H1 (cell line): ENCODE results near the gene CNPY4. TPM values are rescaled to one million over a fixed set of nuclear protein-coding genes. Genes with fewer than 3 reads are reported as not detected.

Experiments used
- CTCF ChIA-PET: fragments of 300-600 bp; sonication (Branson Sonifier 250); formaldehyde crosslinking; loops from one replicate; lab custom pipeline; 2021; ENCODE audit not compliant: partially characterized antibody; lab: Charles Lee
- POLR2A ChIA-PET: fragments of 300-600 bp; sonication (Branson Sonifier 250); formaldehyde crosslinking; loops from one replicate; lab custom pipeline; 2021; ENCODE audit warnings: inconsistent platforms; ENCODE audit not compliant: partially characterized antibody; lab: Charles Lee
- DNase-seq, 2 experiments: peaks; one replicate each; pipeline versions ENCODE4 v3.0.0 to v3.0.0-alpha.2; 2010 to 2022; ENCODE audit warnings: low spot score in 2 of 2, low read depth in 1 of 2, mixed read lengths in 1 of 2
- FAIRE-seq: peaks from 2 replicates; lab custom pipeline; 2011; peaks lifted over from hg19 to GRCh38; lab: Jason Lieb, UNC
- H2AFZ ChIP-seq: 2 replicates; pipeline ENCODE4 v1.8.1; 2012; ENCODE audit warnings: low read length, inconsistent platforms
- H2AK5ac ChIP-seq: 2 replicates; pipeline ENCODE4 v1.6.1; 2013; ENCODE audit warnings: low read depth, low read length
- H2BK120ac ChIP-seq: replicated peaks from 2 replicates; pipeline ENCODE3; 2013; ENCODE audit warnings: low read depth, low read length, inconsistent platforms
- H2BK12ac ChIP-seq: 2 replicates; pipeline ENCODE4 v1.6.1; 2013; ENCODE audit warnings: low read depth, low read length
- H2BK15ac ChIP-seq: 2 replicates; pipeline ENCODE4 v1.6.1; 2013; ENCODE audit warnings: low read length
- H2BK20ac ChIP-seq: 2 replicates; pipeline ENCODE4 v1.6.1; 2013; ENCODE audit warnings: low read length
- H2BK5ac ChIP-seq: 2 replicates; pipeline ENCODE4 v1.6.1; 2013; ENCODE audit warnings: low read depth, low read length
- H3K14ac ChIP-seq: 2 replicates; pipeline ENCODE4 v1.6.1; 2013; ENCODE audit warnings: inconsistent platforms; ENCODE audit not compliant: insufficient read length
- H3K18ac ChIP-seq: 2 replicates; pipeline ENCODE4 v1.6.1; 2013; ENCODE audit warnings: low read length; ENCODE audit errors: extremely low read depth
- H3K23ac ChIP-seq: 2 replicates; pipeline ENCODE4 v1.6.1; 2013; ENCODE audit warnings: inconsistent platforms; ENCODE audit not compliant: insufficient read length
- H3K23me2 ChIP-seq: 2 replicates; pipeline ENCODE4 v1.6.1; 2013; ENCODE audit warnings: low read depth, low read length
- H3K27ac ChIP-seq: 2 replicates; pipeline ENCODE4 v1.6.1; 2011; ENCODE audit warnings: low read depth, low read length, inconsistent platforms
- H3K27me3 ChIP-seq, 4 experiments: replicated peaks in 1 of 4; 1 replicate in 1 of 4; 2 replicates in 3 of 4; pipeline versions ENCODE4 v1.6.1 to v1.8.1; 2011 to 2013; ENCODE audit warnings: low read length in 3 of 4, mild to moderate bottlenecking in 3 of 4, inconsistent platforms in 2 of 4, mixed read lengths in 2 of 4, moderate library complexity in 1 of 4; ENCODE audit not compliant: control insufficient read depth in 3 of 4, insufficient read depth in 3 of 4; ENCODE audit errors: extremely low read depth in 1 of 4
- H3K36me3 ChIP-seq, 4 experiments: 2 replicates each; pipeline versions ENCODE4 v1.6.1 to v1.8.1; 2011 to 2013; ENCODE audit warnings: mild to moderate bottlenecking in 4 of 4, low read length in 3 of 4, moderate library complexity in 2 of 4, control low read depth in 1 of 4, inconsistent platforms in 1 of 4; ENCODE audit not compliant: insufficient read depth in 4 of 4, control insufficient read depth in 2 of 4
- H3K4ac ChIP-seq: replicated peaks from 2 replicates; pipeline ENCODE3; 2013; ENCODE audit warnings: low read length, low read depth, mixed read lengths, inconsistent platforms; ENCODE audit not compliant: insufficient read length
- H3K4me1 ChIP-seq, 4 experiments: replicated peaks in 1 of 4; 1 replicate in 1 of 4; 2 replicates in 3 of 4; pipeline versions ENCODE4 v1.6.1 to v1.8.1; 2011 to 2013; ENCODE audit warnings: low read length in 3 of 4, inconsistent platforms in 2 of 4, mixed read lengths in 1 of 4; ENCODE audit not compliant: insufficient read depth in 4 of 4, control insufficient read depth in 3 of 4
- H3K4me2 ChIP-seq, 2 experiments: 2 replicates each; pipeline versions ENCODE4 v1.6.1 to v1.8.1; 2011 to 2013; ENCODE audit warnings: low read depth in 2 of 2, low read length in 2 of 2, control low read depth in 1 of 2, inconsistent platforms in 1 of 2, mild to moderate bottlenecking in 1 of 2; ENCODE audit not compliant: insufficient read depth in 1 of 2
- H3K4me3 ChIP-seq, 4 experiments: fragments of 200-600, 300-600 bp in 1 of 4; sonication (generic), shearing (Covaris generic), sonication (Bioruptor Twin) in 1 of 4; 2 replicates each; pipeline versions ENCODE4 v1.5.1 to v1.8.1; 2011 to 2016; ENCODE audit warnings: low read length in 4 of 4, low read depth in 3 of 4, control low read depth in 2 of 4, inconsistent platforms in 2 of 4, mild to moderate bottlenecking in 2 of 4, mixed read lengths in 1 of 4, moderate library complexity in 1 of 4; ENCODE audit not compliant: insufficient read depth in 2 of 4; ENCODE audit errors: extremely low read depth in 1 of 4
- H3K56ac ChIP-seq: replicated peaks from 2 replicates; pipeline ENCODE3; 2013; ENCODE audit warnings: low read depth, mild to moderate bottlenecking, mixed read lengths, low read length, inconsistent platforms; ENCODE audit not compliant: insufficient read length
- H3K79me1 ChIP-seq: 2 replicates; pipeline ENCODE4 v1.6.1; 2013; ENCODE audit warnings: low read depth, low read length, control low read depth
- H3K79me2 ChIP-seq, 2 experiments: 2 replicates each; pipeline versions ENCODE4 v1.6.1 to v1.8.1; 2012 to 2013; ENCODE audit warnings: low read length in 2 of 2, mild to moderate bottlenecking in 2 of 2, inconsistent platforms in 1 of 2; ENCODE audit not compliant: insufficient read depth in 2 of 2, control insufficient read depth in 1 of 2
- H3K9ac ChIP-seq, 4 experiments: replicated peaks in 1 of 4; 1 replicate in 1 of 4; 2 replicates in 3 of 4; pipeline versions ENCODE4 v1.6.1 to v1.8.1; 2011 to 2013; ENCODE audit warnings: low read depth in 3 of 4, low read length in 3 of 4, control low read depth in 2 of 4, mild to moderate bottlenecking in 2 of 4, moderate library complexity in 2 of 4, inconsistent platforms in 1 of 4; ENCODE audit errors: extremely low read depth in 1 of 4
- H3K9me3 ChIP-seq, 2 experiments: 2 replicates each; pipeline versions ENCODE4 v1.6.1 to v1.8.1; 2012 to 2013; ENCODE audit warnings: mild to moderate bottlenecking in 2 of 2, moderate library complexity in 2 of 2, control low read depth in 1 of 2, inconsistent platforms in 1 of 2, low read depth in 1 of 2, low read length in 1 of 2, mixed read lengths in 1 of 2; ENCODE audit not compliant: insufficient read depth in 2 of 2
- H4K20me1 ChIP-seq, 2 experiments: replicated peaks in 1 of 2; 2 replicates each; pipeline versions ENCODE3 to v1.8.1; 2011 to 2013; ENCODE audit warnings: inconsistent platforms in 2 of 2, low read length in 2 of 2, mild to moderate bottlenecking in 1 of 2; ENCODE audit not compliant: insufficient read depth in 2 of 2, control insufficient read depth in 1 of 2
- H4K5ac ChIP-seq: 2 replicates; pipeline ENCODE4 v1.6.1; 2013; ENCODE audit warnings: low read length, low read depth, mixed read lengths, inconsistent platforms; ENCODE audit not compliant: insufficient read length
- H4K8ac ChIP-seq: 2 replicates; pipeline ENCODE4 v1.8.0; 2013; ENCODE audit warnings: mild to moderate bottlenecking, moderate library complexity, low read length, inconsistent platforms; ENCODE audit not compliant: insufficient read depth; ENCODE audit errors: extremely low read depth
- H4K91ac ChIP-seq: replicated peaks from 2 replicates; pipeline ENCODE3; 2013; ENCODE audit warnings: low read length, mixed read lengths, inconsistent platforms; ENCODE audit not compliant: insufficient read length
- CBX8 ChIP-seq: fragments of 300-800, 300-1000 bp; sonication (generic); IDR thresholded peaks from 2 replicates; pipeline ENCODE4 v1.7.1; 2016; ENCODE audit warnings: low read depth, low read length, borderline replicate concordance
- CREB1 ChIP-seq: IDR thresholded peaks from 2 replicates; pipeline ENCODE4 v1.6.1; 2012; ENCODE audit warnings: inconsistent platforms
- CTBP2 ChIP-seq: IDR thresholded peaks from 2 replicates; pipeline ENCODE4 v1.7.0; 2011; ENCODE audit warnings: borderline replicate concordance, mild to moderate bottlenecking, moderate library complexity, mixed read lengths, low read length; ENCODE audit not compliant: insufficient read depth, insufficient read length
- E2F6 ChIP-seq: IDR thresholded peaks from 2 replicates; pipeline ENCODE4 v1.6.1; 2012; ENCODE audit warnings: inconsistent platforms
- EGR1 ChIP-seq: IDR thresholded peaks from 2 replicates; pipeline ENCODE4 v1.6.1; 2011; ENCODE audit warnings: low read depth, low read length, borderline replicate concordance
- EZH2 ChIP-seq: fragments of 200-600 bp; sonication (generic); IDR thresholded peaks from 2 replicates; pipeline ENCODE4 v1.7.1; 2012; ENCODE audit warnings: low read depth, mild to moderate bottlenecking, moderate library complexity, low read length, inconsistent platforms; ENCODE audit not compliant: severe bottlenecking
- GTF2F1 ChIP-seq: IDR thresholded peaks from 2 replicates; pipeline ENCODE4 v1.6.1; 2012; ENCODE audit warnings: low read depth, low read length, improper control_type of control experiment, borderline replicate concordance
- NANOG ChIP-seq: IDR thresholded peaks from 2 replicates; pipeline ENCODE4 v1.6.1; 2011; ENCODE audit warnings: low read length, low read depth, mild to moderate bottlenecking, inconsistent platforms; ENCODE audit not compliant: insufficient read depth, poor library complexity, severe bottlenecking
- POLR2AphosphoS5 ChIP-seq: IDR thresholded peaks from 2 replicates; pipeline ENCODE4 v1.6.1; 2011; ENCODE audit warnings: low read depth, low read length
- SAP30 ChIP-seq: fragments of 300-600 bp; sonication (generic); IDR thresholded peaks from 2 replicates; pipeline ENCODE4 v1.7.1; 2012; ENCODE audit warnings: low read length, moderate library complexity, mild to moderate bottlenecking, inconsistent platforms; ENCODE audit not compliant: insufficient read depth, insufficient replicate concordance
- SP2 ChIP-seq: IDR thresholded peaks from 2 replicates; pipeline ENCODE4 v1.6.1; 2012; ENCODE audit warnings: mild to moderate bottlenecking, low read length, inconsistent platforms
- WGBS, 2 experiments: shearing (Covaris generic) in 1 of 2; methylation state at CpG; one replicate each; pipeline versions ENCODE4 v1.1.6 to v1.1.7; 2013 to 2015; ENCODE audit warnings: low lambda C conversion rate in 2 of 2, mixed read lengths in 2 of 2, inconsistent platforms in 1 of 2, low coverage in 1 of 2, missing lambda C conversion rate in 1 of 2; ENCODE audit not compliant: insufficient replicate concordance in 2 of 2, insufficient coverage in 1 of 2, insufficient read length in 1 of 2; ENCODE audit errors: extremely low coverage in 1 of 2, missing lambda C conversion rate in 1 of 2; 5-methylcytosine and 5-hydroxymethylcytosine counted together
- polyA plus RNA-seq, 7 experiments: library from polyadenylated mRNA; depleted of rRNA in 3 of 7; stranded (reverse) in 5 of 7; unstranded in 2 of 7; fragments of >200 nt in 5 of 7; fragments of 200-250 nt in 2 of 7; gene quantifications; 1 replicate in 5 of 7; 2 replicates in 1 of 7; 4 replicates in 1 of 7; pipeline versions ENCODE4 v1.2.1 to v1.2.3, GENCODE V29; 2011 to 2013; ENCODE audit warnings: missing spikeins in 2 of 7, mixed read lengths in 2 of 7
- total RNA-seq: library from RNA; stranded (reverse); fragmentation: NEBNext Ultra II Directional; extraction: Animal tissue kit (Norgen Biotek cat#: 25700); gene quantifications from 2 replicates; pipeline ENCODE4 v1.2.1, GENCODE V29; 2021
- TF ChIP-seq, protein P1 (sequence below): IDR thresholded peaks from 2 replicates; pipeline ENCODE4 v1.6.1; 2012; ENCODE audit warnings: inconsistent platforms

CNPY4 gene
- total and polyA plus RNA-seq, 2 of the 8 experiments (the other 6 are each of a cell fraction or from before 2014, with no cell fraction given), result 10.2 to 15.3 TPM

DNA sequence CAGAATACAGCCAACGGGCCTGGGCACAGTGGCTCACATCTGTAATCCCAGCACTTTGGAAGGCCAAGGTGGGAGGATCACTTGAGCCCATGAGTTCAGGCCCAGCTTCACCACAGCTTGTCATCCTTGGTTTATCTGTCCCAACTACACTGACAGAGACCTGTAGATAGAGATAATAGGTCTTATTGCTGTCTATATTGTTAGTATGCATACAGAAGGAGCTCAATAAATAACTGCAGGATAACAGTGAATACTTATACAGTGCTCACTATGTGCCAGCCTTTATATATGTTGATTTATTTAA, 1.3 kb downstream of the CNPY4 start:
- Histone ChIP-seq H3K18ac (no peak overlapping the region), H3K4me2 (peak overlapping the region; percentile 74 to 92), H3K27ac (no peak overlapping the region), H4K20me1 (peaks cover 0 to 1% of the 10 kb centered on the region in 2 experiments), H3K4me1 (peaks cover 0 to 5% (median 1%) of the 10 kb centered on the region in 4 experiments; a peak in 4 of 7 replicates), H2BK15ac (no peak overlapping the region), H3K36me3 (no peaks in the 10 kb centered on the region), H3K23ac (no peak overlapping the region), H3K56ac (no peak overlapping the region), H3K4ac (no peak overlapping the region), H2BK5ac (no peak overlapping the region), H3K9ac (no peak overlapping the region), H3K27me3 (no peaks in the 10 kb centered on the region), H4K5ac (no peak overlapping the region), H3K79me1 (0 out of 2 replicates have a peak, but pooled peaks cover 4% of the 10 kb centered on the region), H3K9me3 (no peaks in the 10 kb centered on the region), H2BK12ac (no peak overlapping the region), H3K23me2 (peaks cover 8% of the 10 kb centered on the region), H2AK5ac (no peak overlapping the region), H4K91ac (no peak overlapping the region), H2BK120ac (no peak overlapping the region), H3K79me2 (peaks cover 0 to 6% of the 10 kb centered on the region in 2 experiments; a peak in 1 of 4 replicates), H3K4me3 (peak overlapping the region in 3 of 4 experiments; percentile 75 to 98 (median 92); a peak in 4 of 8 replicates), H4K8ac (no peak overlapping the region), H2BK20ac (no peak overlapping the region), H2AFZ (no peak overlapping the region), H3K14ac (no peak overlapping the region)
- 89% methylated on average over 1 of the region's 1 CpG; no CpG with 5 or more reads in 1 of the 2 experiments for WGBS, 2 experiments
- FAIRE-seq (no peak), DNase-seq (no peak)
- POLR2A ChIA-PET, result interaction anchor here (1.1 to 19.1 kb wide), 8 partner anchors 9 to 47 kb away, joined by 4 to 414 read pairs (median 7); partner anchors contain the start of genes AP4M1, COPS6, GAL3ST4 and MCM7
- CTCF ChIA-PET, result interaction anchor here (0.7 to 1.6 kb wide), 4 partner anchors 10 to 96 kb away, joined by 3 to 10 read pairs (median 4); no protein-coding TSS in a partner anchor
- TF ChIP-seq, protein P1, sequence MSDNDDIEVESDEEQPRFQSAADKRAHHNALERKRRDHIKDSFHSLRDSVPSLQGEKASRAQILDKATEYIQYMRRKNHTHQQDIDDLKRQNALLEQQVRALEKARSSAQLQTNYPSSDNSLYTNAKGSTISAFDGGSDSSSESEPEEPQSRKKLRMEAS, result no peak
- TF ChIP-seq CREB1 (no peak), GTF2F1 (no peak), NANOG (no peak), POLR2AphosphoS5 (no peak), E2F6 (no peak), CBX8 (no peak), EZH2 (no peak), SAP30 (no peak), CTBP2 (no peak), SP2 (no peak), EGR1 (no peak)
